ENCODE data around the gene PPP3CA. TPM values are rescaled to one million over a fixed set of nuclear protein-coding genes. Genes with fewer than 3 reads are reported as not detected.
"Not testable (repeated sequence)": the region's sequence is repeated elsewhere in the genome, so short reads cannot be mapped to it uniquely, and the experiment has no call there.

The PPP3CA gene
- total RNA-seq, 1 donor from 2014 or later, result 78.2 TPM

- DNase-seq, result no peak
Measured at GRCh38 chr4:101208171-101208570, 139.2 kb downstream of the PPP3CA start.

- DNase-seq, result no peak
Measured at GRCh38 chr4:101205916-101206315, 141.4 kb downstream of the PPP3CA start.

- DNase-seq, result peak; percentile 31
Measured at GRCh38 chr4:101201421-101201820, 145.9 kb downstream of the PPP3CA start.

GRCh38 chr4:101200561-101200960 is 146.8 kb downstream of the PPP3CA start:
- DNase-seq, result no peak

- no peak for DNase-seq
Measured at GRCh38 chr4:101199507-101200285, 147.6 kb downstream of the PPP3CA start.

GRCh38 chr4:101198682-101199339 is 148.5 kb downstream of the PPP3CA start:
- no peak for DNase-seq

- no peak for DNase-seq
Measured at GRCh38 chr4:101197350-101197749, 150.0 kb downstream of the PPP3CA start.

GRCh38 chr4:101192244-101192643 is 155.1 kb downstream of the PPP3CA start:
- DNase-seq, result no peak

- DNase-seq, result peak; percentile 82
Measured at GRCh38 chr4:101191302-101192098, 155.8 kb downstream of the PPP3CA start.

- no peak for DNase-seq
Measured at GRCh38 chr4:101190751-101191150, 156.6 kb downstream of the PPP3CA start.

GRCh38 chr4:101188906-101189305 is 158.4 kb downstream of the PPP3CA start:
- no peak for DNase-seq

- no peak for DNase-seq
Measured at GRCh38 chr4:101187841-101188240, 159.5 kb downstream of the PPP3CA start.

- DNase-seq, result no peak
Measured at GRCh38 chr4:101186567-101187184, 160.7 kb downstream of the PPP3CA start.

GRCh38 chr4:101184668-101185067 is 162.7 kb downstream of the PPP3CA start:
- DNase-seq, result no peak

- DNase-seq, result no peak
Measured at GRCh38 chr4:101183666-101184373, 163.5 kb downstream of the PPP3CA start.

- DNase-seq, result no peak
Measured at GRCh38 chr4:101183221-101183620, 164.1 kb downstream of the PPP3CA start.

GRCh38 chr4:101182688-101183087 is 164.6 kb downstream of the PPP3CA start:
- not testable (repeated sequence) for DNase-seq

- DNase-seq, result no peak
Measured at GRCh38 chr4:101178731-101179130, 168.6 kb downstream of the PPP3CA start.

- DNase-seq, result no peak
Measured at GRCh38 chr4:101177154-101177553, 170.2 kb downstream of the PPP3CA start.

GRCh38 chr4:101175896-101176676 is 171.2 kb downstream of the PPP3CA start:
- peak; percentile 32 for DNase-seq
